H1 (cell line): ENCODE data around the gene BCL11A.

ENCODE experiments used
- CTCF ChIP-seq, 3 experiments: IDR thresholded peaks; 1 replicate in 2 of 3; 2 replicates in 1 of 3; pipeline versions ENCODE4 v1.5.1 to v1.6.1; 2011; ENCODE audit warnings: low read length in 3 of 3, mild to moderate bottlenecking in 3 of 3, inconsistent platforms in 2 of 3, low read depth in 1 of 3, moderate library complexity in 1 of 3; ENCODE audit not compliant: insufficient read depth in 1 of 3; ENCODE audit errors: control extremely low read depth in 1 of 3
- EZH2 ChIP-seq: fragments of 200-600 bp; sonication (generic); IDR thresholded peaks from 2 replicates; pipeline ENCODE4 v1.7.1; 2012; ENCODE audit warnings: low read depth, mild to moderate bottlenecking, moderate library complexity, low read length, inconsistent platforms; ENCODE audit not compliant: severe bottlenecking
- GTF2F1 ChIP-seq: IDR thresholded peaks from 2 replicates; pipeline ENCODE4 v1.6.1; 2012; ENCODE audit warnings: low read depth, low read length, improper control_type of control experiment, borderline replicate concordance
- MAFK ChIP-seq: IDR thresholded peaks from 2 replicates; pipeline ENCODE4 v1.6.1; 2012; ENCODE audit warnings: low read depth, mild to moderate bottlenecking, improper control_type of control experiment, low read length
- POLR2AphosphoS5 ChIP-seq: IDR thresholded peaks from 2 replicates; pipeline ENCODE4 v1.6.1; 2011; ENCODE audit warnings: low read depth, low read length
- RFX5 ChIP-seq: IDR thresholded peaks from 2 replicates; pipeline ENCODE4 v1.6.1; 2011; ENCODE audit warnings: low read depth, low read length, improper control_type of control experiment, borderline replicate concordance

- TF ChIP-seq GTF2F1 (no peak), MAFK (no peak), CTCF (IDR thresholded peaks at IDR 0.05; ENCODE audit: control extremely low read depth in 1 of 3, insufficient read depth in 1 of 3, low read depth in 1 of 3, low read length in 3 of 3) (no peak), EZH2 (no peak), POLR2AphosphoS5 (no peak), RFX5 (no peak)
Measured at GRCh38 chr2:60577682-60578283, 24.3 kb upstream of the BCL11A start.
